Hematopoietic multipotent progenitor cell (in vitro differentiated cells): ENCODE measurements around the gene CALD1. TPM values are rescaled to one million over a fixed set of nuclear protein-coding genes. Genes with fewer than 3 reads are reported as not detected.
A peak's percentile ranks its signal among the peaks of the same experiment; 100 is the strongest.

Source experiments
- DNase-seq, 3 donors: peaks; one replicate each; pipeline ENCODE4 v3.0.0-alpha.2; 2011 to 2015; ENCODE audit warnings: low read depth in 2 of 3, low spot score in 2 of 3
- total RNA-seq: library from RNA; depleted of rRNA; stranded (reverse); fragments of >200 nt; gene quantifications from one replicate; pipeline ENCODE4 v1.2.3, GENCODE V29; 2012

Gene CALD1
- total RNA-seq, 1 donor, result under 0.01 TPM

GRCh38 chr7:134916171-134916883, 136.9 kb downstream of the CALD1 start:
- DNase-seq, result no peak

- DNase-seq, result no peak
These were observed 139.8 kb downstream of the CALD1 start for GRCh38 chr7:134919240-134919641.

GRCh38 chr7:134920026-134920753, 140.8 kb downstream of the CALD1 start:
- no peak for DNase-seq

- DNase-seq, result no peak
These were observed 143.6 kb downstream of the CALD1 start for GRCh38 chr7:134922720-134923704.

GRCh38 chr7:134925766-134926165, 146.3 kb downstream of the CALD1 start:
- no peak for DNase-seq

- DNase-seq, result no peak
These were observed 147.0 kb downstream of the CALD1 start for GRCh38 chr7:134926396-134926795.

- no peak for DNase-seq
These were observed 147.6 kb downstream of the CALD1 start for GRCh38 chr7:134927076-134927475.

- no peak for DNase-seq
These were observed 148.3 kb downstream of the CALD1 start for GRCh38 chr7:134927723-134928122.

GRCh38 chr7:134928554-134928953, 149.1 kb downstream of the CALD1 start:
- no peak for DNase-seq

GRCh38 chr7:134931487-134931886, 152.1 kb downstream of the CALD1 start:
- no peak for DNase-seq

GRCh38 chr7:134932707-134933370, 153.4 kb downstream of the CALD1 start:
- peak in 1 of 3 donors; percentile 8 for DNase-seq

GRCh38 chr7:134933460-134934068, 154.1 kb downstream of the CALD1 start:
- DNase-seq, result no peak

- DNase-seq, result no peak
These were observed 156.3 kb downstream of the CALD1 start for GRCh38 chr7:134935701-134936100.

GRCh38 chr7:134936893-134937510, 157.6 kb downstream of the CALD1 start:
- no peak for DNase-seq

GRCh38 chr7:134938141-134938540, 158.7 kb downstream of the CALD1 start:
- no peak for DNase-seq

GRCh38 chr7:134939136-134939535, 159.7 kb downstream of the CALD1 start:
- no peak for DNase-seq

GRCh38 chr7:134940729-134941128, 161.3 kb downstream of the CALD1 start:
- no peak for DNase-seq

GRCh38 chr7:134941185-134941900, 161.9 kb downstream of the CALD1 start:
- DNase-seq, result no peak

GRCh38 chr7:134941952-134942351, 162.5 kb downstream of the CALD1 start:
- no peak for DNase-seq
